Kidney (tissue), 14 donors: Measurements from ENCODE around the gene CSNK1G3. TPM values are rescaled to one million over a fixed set of nuclear protein-coding genes. Genes with fewer than 3 reads are reported as not detected.

ENCODE experiments used
- DNase-seq, 5 donors: peaks; one replicate each; pipeline ENCODE4 v3.0.0-alpha.2; 2013 to 2020
- FAIRE-seq: peaks from 2 replicates; lab custom pipeline; 2012; peaks lifted over from hg19 to GRCh38; lab: Jason Lieb, UNC
- H3K27ac ChIP-seq, 2 donors: one replicate each; pipeline ENCODE4 v1.7.0; 2013; ENCODE audit warnings: low read depth in 2 of 2, low read length in 2 of 2, inconsistent platforms in 1 of 2
- H3K27me3 ChIP-seq: one replicate; pipeline ENCODE4 v1.7.1; 2013; ENCODE audit warnings: low read length, inconsistent platforms; ENCODE audit not compliant: control insufficient read depth, insufficient read depth
- H3K36me3 ChIP-seq, 3 donors: one replicate each; pipeline versions ENCODE4 v1.7.0 to v1.7.1; 2013; ENCODE audit warnings: low read length in 3 of 3, control low read depth in 1 of 3, inconsistent platforms in 1 of 3; ENCODE audit not compliant: insufficient read depth in 3 of 3, control insufficient read depth in 2 of 3
- H3K4me1 ChIP-seq, 3 donors: one replicate each; pipeline versions ENCODE4 v1.7.0 to v1.7.1; 2013; ENCODE audit warnings: low read length in 3 of 3, inconsistent platforms in 1 of 3, low read depth in 1 of 3; ENCODE audit not compliant: control insufficient read depth in 2 of 3, insufficient read depth in 2 of 3
- H3K4me3 ChIP-seq, 3 donors: one replicate each; pipeline versions ENCODE4 v1.7.0 to v1.8.1; 2013; ENCODE audit warnings: low read length in 3 of 3, control low read depth in 1 of 3, inconsistent platforms in 1 of 3
- H3K9ac ChIP-seq, 3 donors: one replicate each; pipeline versions ENCODE4 v1.7.0 to v1.7.1; 2013; ENCODE audit warnings: low read length in 3 of 3, control low read depth in 1 of 3, inconsistent platforms in 1 of 3
- H3K9me3 ChIP-seq, 3 donors: one replicate each; pipeline versions ENCODE4 v1.7.0 to v1.7.1; 2013; ENCODE audit warnings: low read length in 3 of 3, control low read depth in 1 of 3, inconsistent platforms in 1 of 3; ENCODE audit not compliant: control insufficient read depth in 2 of 3, insufficient read depth in 1 of 3
- intact Hi-C: fragments of 100-400 bp; cut with DNase I; formaldehyde crosslinking; loops from one replicate; pipeline ENCODE4 v1.11.1; 2022
- polyA plus RNA-seq: library from polyadenylated mRNA; stranded (reverse); fragments of 350-450 nt; fragmentation: Illumina TruSeq; extraction: RNeasy Lipid Tissue Mini Kit (QIAGEN cat#74804); gene quantifications from one replicate; pipeline ENCODE4 v1.2.3, GENCODE V29; 2014; ENCODE audit warnings: low read depth, low replicate concordance; ENCODE audit not compliant: insufficient read depth
- total RNA-seq: library from RNA; stranded (reverse); fragmentation: NEBNext Ultra II Directional; extraction: Animal tissue kit (Norgen Biotek cat#: 25700); gene quantifications from one replicate; pipeline ENCODE4 v1.2.1, GENCODE V29; 2021
- TF ChIP-seq, protein P1 (sequence below): IDR thresholded peaks from 3 replicates; pipeline ENCODE4 v1.5.1; 2012; ENCODE audit warnings: mild to moderate bottlenecking, moderate library complexity, borderline replicate concordance; ENCODE audit not compliant: insufficient read depth; ENCODE audit errors: extremely low read depth
- donor health status: control.
- donor health status: control.
- donor health status: control.
- donor health status: control.
- donor health status: control.
- donor health status: DM: yes; HTN: yes; CAD: no.
- donor health status: Normal renal cell carcinoma (clear cell type).

CSNK1G3 gene
- total and polyA plus RNA-seq, 2 donors from 2014 or later = 8.1 to 39.1 TPM

DNA sequence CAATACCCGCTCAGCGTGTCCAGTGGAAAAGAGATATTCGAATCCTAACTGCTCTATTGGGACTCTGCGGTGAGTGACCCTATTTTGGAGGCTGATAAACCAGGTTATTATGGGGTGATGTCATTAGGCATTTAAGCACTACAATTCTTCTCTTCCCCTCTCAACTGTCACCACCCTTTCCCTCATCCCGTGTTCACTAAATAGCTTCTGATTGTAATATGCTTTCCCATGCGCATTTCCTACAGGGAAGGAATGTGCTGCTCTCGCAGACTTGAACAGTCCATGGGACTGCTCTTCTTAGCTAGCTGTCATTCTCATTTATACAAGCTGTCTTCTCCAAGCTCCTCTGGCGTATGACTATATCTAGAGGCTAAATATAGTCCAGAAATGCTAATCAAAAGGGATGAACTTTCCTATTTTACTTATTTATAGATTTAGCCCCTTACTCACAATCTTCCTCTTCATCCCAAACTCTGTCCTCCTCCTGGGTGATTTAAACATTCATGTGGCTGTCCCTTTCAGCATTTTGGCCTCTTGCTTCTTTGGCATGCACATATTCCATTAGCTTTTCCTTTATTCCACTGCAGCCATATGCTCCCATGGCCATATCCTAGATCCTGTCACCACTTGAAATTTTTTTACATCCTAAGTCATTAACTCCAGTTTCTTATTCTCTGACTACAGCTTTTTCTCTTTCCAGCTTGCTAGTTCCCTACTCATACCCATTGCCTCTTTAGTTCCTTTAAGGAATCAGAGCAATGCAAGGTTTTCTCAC is 39.6 kb upstream of the CSNK1G3 start:
- Histone ChIP-seq H3K9me3 (no peaks in the 10 kb centered on the region), H3K4me1 (no peaks in the 10 kb centered on the region), H3K4me3 (no peak overlapping the region), H3K36me3 (no peaks in the 10 kb centered on the region), H3K27me3 (no peaks in the 10 kb centered on the region), H3K9ac (no peak overlapping the region), H3K27ac (no peak overlapping the region)
- no peak for FAIRE-seq
- TF ChIP-seq, protein P1, sequence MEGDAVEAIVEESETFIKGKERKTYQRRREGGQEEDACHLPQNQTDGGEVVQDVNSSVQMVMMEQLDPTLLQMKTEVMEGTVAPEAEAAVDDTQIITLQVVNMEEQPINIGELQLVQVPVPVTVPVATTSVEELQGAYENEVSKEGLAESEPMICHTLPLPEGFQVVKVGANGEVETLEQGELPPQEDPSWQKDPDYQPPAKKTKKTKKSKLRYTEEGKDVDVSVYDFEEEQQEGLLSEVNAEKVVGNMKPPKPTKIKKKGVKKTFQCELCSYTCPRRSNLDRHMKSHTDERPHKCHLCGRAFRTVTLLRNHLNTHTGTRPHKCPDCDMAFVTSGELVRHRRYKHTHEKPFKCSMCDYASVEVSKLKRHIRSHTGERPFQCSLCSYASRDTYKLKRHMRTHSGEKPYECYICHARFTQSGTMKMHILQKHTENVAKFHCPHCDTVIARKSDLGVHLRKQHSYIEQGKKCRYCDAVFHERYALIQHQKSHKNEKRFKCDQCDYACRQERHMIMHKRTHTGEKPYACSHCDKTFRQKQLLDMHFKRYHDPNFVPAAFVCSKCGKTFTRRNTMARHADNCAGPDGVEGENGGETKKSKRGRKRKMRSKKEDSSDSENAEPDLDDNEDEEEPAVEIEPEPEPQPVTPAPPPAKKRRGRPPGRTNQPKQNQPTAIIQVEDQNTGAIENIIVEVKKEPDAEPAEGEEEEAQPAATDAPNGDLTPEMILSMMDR = no peak
- intact Hi-C loops = no loop called here
- DNase-seq = no peak

DNA sequence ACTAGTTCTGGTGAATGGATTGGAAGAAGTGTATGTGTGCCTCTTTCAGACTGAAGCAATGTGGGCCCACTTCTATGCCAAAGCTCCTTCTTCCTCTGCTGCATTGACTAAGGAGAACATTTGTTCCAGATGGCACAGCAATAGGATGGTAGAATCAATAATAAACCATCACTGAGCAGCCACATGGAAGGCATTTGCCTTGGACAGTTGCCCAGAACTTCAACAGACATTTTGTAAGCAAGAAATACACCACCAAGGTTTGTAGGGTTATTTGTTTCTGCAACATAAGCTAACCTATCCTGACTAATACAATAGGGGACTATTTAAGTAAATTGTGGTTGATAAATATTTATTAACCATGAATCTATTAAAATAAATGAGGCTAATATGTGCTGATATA is 37.7 kb upstream of the CSNK1G3 start:
- Histone ChIP-seq H3K27me3 (no peaks in the 10 kb centered on the region), H3K9ac (no peak overlapping the region), H3K36me3 (no peaks in the 10 kb centered on the region), H3K4me3 (no peak overlapping the region), H3K4me1 (no peaks in the 10 kb centered on the region), H3K27ac (no peak overlapping the region), H3K9me3 (no peaks in the 10 kb centered on the region)
- intact Hi-C loops = no loop called here
- FAIRE-seq = no peak
- no peak for DNase-seq
- TF ChIP-seq, protein P1 = no peak

DNA sequence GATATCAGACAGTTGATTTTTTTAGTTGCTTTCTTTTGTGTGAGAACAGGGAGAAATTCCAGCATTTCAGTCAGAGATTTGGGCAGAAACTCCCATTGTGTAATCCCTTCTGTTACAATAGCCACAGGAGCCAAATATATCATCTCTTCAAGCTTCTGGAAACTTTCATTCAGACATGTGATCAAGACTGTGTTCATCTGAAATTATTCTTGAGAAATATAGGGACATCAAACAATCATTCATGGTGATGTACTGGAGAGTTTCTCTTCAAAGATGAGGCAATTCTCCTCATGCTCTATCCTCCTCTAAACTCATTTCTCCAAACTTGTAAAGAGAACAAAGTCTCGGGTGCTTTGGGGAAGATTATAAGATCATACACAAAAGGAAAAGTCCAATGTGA is 35.2 kb upstream of the CSNK1G3 start:
- intact Hi-C loops = no loop called here

More for the DNA sequence above, 35.2 kb upstream of the CSNK1G3 start:
- Histone ChIP-seq H3K9ac (no peak overlapping the region), H3K4me1 (no peaks in the 10 kb centered on the region), H3K4me3 (no peak overlapping the region), H3K27me3 (no peaks in the 10 kb centered on the region), H3K36me3 (no peaks in the 10 kb centered on the region), H3K27ac (no peak overlapping the region), H3K9me3 (no peaks in the 10 kb centered on the region)
- no peak for DNase-seq
- TF ChIP-seq, protein P1 = no peak
- FAIRE-seq = no peak
